ENCODE data around the gene RNPEPL1.

The RNPEPL1 gene

GRCh38 chr2:240539906-240540305, 28.4 kb upstream of the RNPEPL1 start:
- no peak for DNase-seq (ENCODE audit: low read depth in 2 of 2)
- no peak overlapping the region for H3K4me3 ChIP-seq (replicated peaks in 1 of 2; ENCODE audit: low read depth in 2 of 2, low read length in 2 of 2)
- no peak for TF ChIP-seq CTCF (IDR thresholded peaks at IDR 0.05; ENCODE audit: low read depth, low read length)

GRCh38 chr2:240551288-240551687, 17.0 kb upstream of the RNPEPL1 start:
- no peak for DNase-seq (ENCODE audit: low read depth in 2 of 2)
- no peak for TF ChIP-seq CTCF (IDR thresholded peaks at IDR 0.05; ENCODE audit: low read depth, low read length)
- no peak overlapping the region for H3K4me3 ChIP-seq (replicated peaks in 1 of 2; ENCODE audit: low read depth in 2 of 2, low read length in 2 of 2)

- TF ChIP-seq CTCF (IDR thresholded peaks at IDR 0.05; ENCODE audit: low read depth, low read length) = no peak
- no peak for DNase-seq (ENCODE audit: low read depth in 2 of 2)
- H3K4me3 ChIP-seq (replicated peaks in 1 of 2; ENCODE audit: low read depth in 2 of 2, low read length in 2 of 2) = no peak overlapping the region
These were observed 16.5 kb upstream of the RNPEPL1 start for GRCh38 chr2:240551811-240552210.

GRCh38 chr2:240553956-240554480, 14.3 kb upstream of the RNPEPL1 start:
- no peak for TF ChIP-seq CTCF (IDR thresholded peaks at IDR 0.05; ENCODE audit: low read depth, low read length)

GRCh38 chr2:240554767-240555493, 13.4 kb upstream of the RNPEPL1 start:
- no peak overlapping the region for H3K4me3 ChIP-seq (replicated peaks in 1 of 2; ENCODE audit: low read depth in 2 of 2, low read length in 2 of 2)
- no peak for DNase-seq (ENCODE audit: low read depth in 2 of 2)
- no peak for TF ChIP-seq CTCF (IDR thresholded peaks at IDR 0.05; ENCODE audit: low read depth, low read length)

More at GRCh38 chr2:240553956-240554480, 14.3 kb upstream of the RNPEPL1 start:
- no peak overlapping the region for H3K4me3 ChIP-seq (replicated peaks in 1 of 2; ENCODE audit: low read depth in 2 of 2, low read length in 2 of 2)
- DNase-seq (ENCODE audit: low read depth in 2 of 2) = no peak

- DNase-seq (ENCODE audit: low read depth in 2 of 2) = no peak
- TF ChIP-seq CTCF (IDR thresholded peaks at IDR 0.05; ENCODE audit: low read depth, low read length) = no peak
These were observed 12.6 kb upstream of the RNPEPL1 start for GRCh38 chr2:240555541-240556250.

More at GRCh38 chr2:240555541-240556250, 12.6 kb upstream of the RNPEPL1 start:
- no peak overlapping the region for H3K4me3 ChIP-seq (replicated peaks in 1 of 2; ENCODE audit: low read depth in 2 of 2, low read length in 2 of 2)
